ENCODE results near the gene CCL17.

The CCL17 gene

GRCh38 chr16:57390636-57391295 lies 13.8 kb upstream of the CCL17 start:
- no peak for DNase-seq (ENCODE audit: low spot score)
- TF ChIP-seq CTCF (IDR thresholded peaks at IDR 0.05; ENCODE audit: extremely low read depth, insufficient read depth, missing control alignments): no peak
- in situ Hi-C loops (cut with MboI; ENCODE audit: low pct_unique_long_range_greater_than_20kb, low sequenced_read_pairs, unreplicated experiment): no loop called here

- DNase-seq (ENCODE audit: low spot score): no peak
- no peak for TF ChIP-seq CTCF (IDR thresholded peaks at IDR 0.05; ENCODE audit: extremely low read depth, insufficient read depth, missing control alignments)
- in situ Hi-C loops (cut with MboI; ENCODE audit: low pct_unique_long_range_greater_than_20kb, low sequenced_read_pairs, unreplicated experiment): no loop called here
These were observed 13.3 kb upstream of the CCL17 start for GRCh38 chr16:57391300-57391699.

- no peak for TF ChIP-seq CTCF (IDR thresholded peaks at IDR 0.05; ENCODE audit: extremely low read depth, insufficient read depth, missing control alignments)
- DNase-seq (ENCODE audit: low spot score): no peak
- in situ Hi-C loops (cut with MboI; ENCODE audit: low pct_unique_long_range_greater_than_20kb, low sequenced_read_pairs, unreplicated experiment): no loop called here
These were observed 12.9 kb upstream of the CCL17 start for GRCh38 chr16:57391708-57392107.

GRCh38 chr16:57392694-57393093 lies 11.9 kb upstream of the CCL17 start:
- in situ Hi-C loops (cut with MboI; ENCODE audit: low pct_unique_long_range_greater_than_20kb, low sequenced_read_pairs, unreplicated experiment): no loop called here
- no peak for TF ChIP-seq CTCF (IDR thresholded peaks at IDR 0.05; ENCODE audit: extremely low read depth, insufficient read depth, missing control alignments)
- DNase-seq (ENCODE audit: low spot score): no peak

- no peak for TF ChIP-seq CTCF (IDR thresholded peaks at IDR 0.05; ENCODE audit: extremely low read depth, insufficient read depth, missing control alignments)
- no peak for DNase-seq (ENCODE audit: low spot score)
- in situ Hi-C loops (cut with MboI; ENCODE audit: low pct_unique_long_range_greater_than_20kb, low sequenced_read_pairs, unreplicated experiment): no loop called here
These were observed 10.1 kb upstream of the CCL17 start for GRCh38 chr16:57394444-57394843.

GRCh38 chr16:57395026-57395425 lies 9.5 kb upstream of the CCL17 start:
- TF ChIP-seq CTCF (IDR thresholded peaks at IDR 0.05; ENCODE audit: extremely low read depth, insufficient read depth, missing control alignments): no peak
- in situ Hi-C loops (cut with MboI; ENCODE audit: low pct_unique_long_range_greater_than_20kb, low sequenced_read_pairs, unreplicated experiment): no loop called here

More at GRCh38 chr16:57395026-57395425, 9.5 kb upstream of the CCL17 start:
- DNase-seq (ENCODE audit: low spot score): no peak
